ENCODE data around the gene DEPDC5. TPM values are rescaled to one million over a fixed set of nuclear protein-coding genes. Genes with fewer than 3 reads are reported as not detected.
A peak's percentile ranks its signal among the peaks of the same experiment; 100 is the strongest.

The DEPDC5 gene
- total and polyA plus RNA-seq, 7 donors: 8.4 to 21.3 (median 12.9) TPM

GRCh38 chr22:31743871-31744270 lies 9.9 kb upstream of the DEPDC5 start:
- TF ChIP-seq EP300 (IDR thresholded peaks at IDR 0.05): no peak
- intact Hi-C loops (cut with DNase I): no loop called here
- no peaks in the 10 kb centered on the region for H3K9me3 ChIP-seq
- no peak for DNase-seq
- no peak overlapping the region for H3K4me3 ChIP-seq
- peaks cover 0 to 26% (median 22%) of the 10 kb centered on the region in 4 donors for H3K4me1 ChIP-seq
- no peaks in the 10 kb centered on the region for H3K27me3 ChIP-seq
- no peak overlapping the region for H3K27ac ChIP-seq
- H3K36me3 ChIP-seq: peaks cover 0 to 31% (median 0%) of the 10 kb centered on the region in 4 donors
- WGBS, 2 donors: 89 to 94% methylated on average over 7 of the region's 7 CpGs

GRCh38 chr22:31747441-31747840 lies 6.4 kb upstream of the DEPDC5 start:
- no peak overlapping the region for H3K27ac ChIP-seq
- H3K27me3 ChIP-seq: no peaks in the 10 kb centered on the region
- no peak for DNase-seq
- no peaks in the 10 kb centered on the region for H3K9me3 ChIP-seq
- peaks cover 0 to 27% (median 24%) of the 10 kb centered on the region in 4 donors for H3K4me1 ChIP-seq
- 78 to 85% methylated on average over 4 of the region's 4 CpGs for WGBS, 2 donors
- TF ChIP-seq EP300 (IDR thresholded peaks at IDR 0.05) (no peak), POLR2A (IDR thresholded peaks at IDR 0.05) (no peak), CTCF (IDR thresholded peaks at IDR 0.05) (no peak), POLR2AphosphoS5 (IDR thresholded peaks at IDR 0.05) (no peak)
- intact Hi-C loops (cut with DNase I): no loop called here
- peaks cover 0 to 17% (median 0%) of the 10 kb centered on the region in 4 donors for H3K36me3 ChIP-seq
- no peak overlapping the region for H3K4me3 ChIP-seq

- no peaks in the 10 kb centered on the region for H3K9me3 ChIP-seq
- peak overlapping the region in 1 of 4 donors; percentile 86 for H3K27ac ChIP-seq
- WGBS, 2 donors: 24 to 25% methylated on average over 2 of the region's 2 CpGs
- H3K27me3 ChIP-seq: no peaks in the 10 kb centered on the region
- H3K36me3 ChIP-seq: peaks cover 0 to 16% (median 0%) of the 10 kb centered on the region in 4 donors
- no peak for DNase-seq
- intact Hi-C loops (cut with DNase I): no loop called here
- TF ChIP-seq CTCF (IDR thresholded peaks at IDR 0.05) (no peak), EP300 (IDR thresholded peaks at IDR 0.05) (no peak), POLR2A (IDR thresholded peaks at IDR 0.05) (no peak), POLR2AphosphoS5 (IDR thresholded peaks at IDR 0.05) (no peak)
- H3K4me1 ChIP-seq: peaks cover 0 to 37% (median 33%) of the 10 kb centered on the region in 4 donors
- peak overlapping the region in 2 of 4 donors; percentile 88 to 90 for H3K4me3 ChIP-seq
Observed at GRCh38 chr22:31748490-31748889, 5.3 kb upstream of the DEPDC5 start.

- WGBS, 2 donors: 0 to 1% methylated on average over 62 of the region's 62 CpGs
- Histone ChIP-seq H3K27ac (peak within 1 kb of the TSS; percentile 86 to 92 (median 90)), H3K36me3 (peaks cover 0 to 16% (median 0%) of the 10 kb centered on the region in 4 donors), H3K4me3 (peak within 1 kb of the TSS; percentile 88 to 98 (median 94)), H3K9me3 (no peaks in the 10 kb centered on the region), H3K4me1 (peaks cover 0 to 45% (median 41%) of the 10 kb centered on the region in 4 donors), H3K27me3 (no peaks in the 10 kb centered on the region)
- intact Hi-C loops (cut with DNase I): loop anchor here (10.0 kb wide), 1 partner anchor 195 kb away; the partner anchor contains the start of gene YWHAH
- DNase-seq: peak; percentile 99
- TF ChIP-seq CTCF (IDR thresholded peaks at IDR 0.05) (no peak), POLR2A (IDR thresholded peaks at IDR 0.05) (peak; percentile 55 to 77), EP300 (IDR thresholded peaks at IDR 0.05) (peak in 1 of 4 donors; percentile 59), POLR2AphosphoS5 (IDR thresholded peaks at IDR 0.05) (peak; percentile 66 to 92 (median 90))
Observed at GRCh38 chr22:31749636-31750364, 4.0 kb upstream of the DEPDC5 start, which contains the start of gene PRR14L. Gene PRR14L (minus strand): TSS chr22:31750132. CDS start chr22:31738860, 11,272 bp downstream.

Data from sigmoid colon (tissue), 7 donors.